ENCODE results near the gene BCAS4. TPM values are rescaled to one million over a fixed set of nuclear protein-coding genes. Genes with fewer than 3 reads are reported as not detected.

BCAS4 gene
- total RNA-seq, 6 experiments from 2014 or later = 0.31 to 1.4 (median 0.60) TPM

GRCh38 chr20:50870561-50871161, 75.8 kb downstream of the BCAS4 start:
- H3K27me3 ChIP-seq = no peaks in the 10 kb centered on the region
- no peak for TF ChIP-seq CTCF (IDR thresholded peaks at IDR 0.05)
- no peak for TF ChIP-seq POLR2A (IDR thresholded peaks at IDR 0.05)
- no peak overlapping the region for H3K27ac ChIP-seq
- ATAC-seq (no peak), DNase-seq (peak in 1 of 3 donors; percentile 34)
- no peaks in the 10 kb centered on the region for H3K36me3 ChIP-seq
- no peaks in the 10 kb centered on the region for H3K4me1 ChIP-seq
- 60% methylated on average over 1 of the region's 19 CpGs for WGBS (ENCODE audit: insufficient coverage, low coverage, low lambda C conversion rate, missing lambda C conversion rate)
- H3K4me3 ChIP-seq = no peak overlapping the region
- intact Hi-C loops (cut with DNase I) = no loop called here
- no peaks in the 10 kb centered on the region for H3K9me3 ChIP-seq

GRCh38 chr20:50872560-50873425, 77.9 kb downstream of the BCAS4 start:
- H3K36me3 ChIP-seq = no peaks in the 10 kb centered on the region
- no peak overlapping the region for H3K27ac ChIP-seq
- DNase-seq = no peak
- H3K4me3 ChIP-seq = no peak overlapping the region
- no peaks in the 10 kb centered on the region for H3K4me1 ChIP-seq
- intact Hi-C loops (cut with DNase I) = no loop called here
- 87% methylated on average over 7 of the region's 16 CpGs for WGBS (ENCODE audit: insufficient coverage, low coverage, low lambda C conversion rate, missing lambda C conversion rate)
- no peak for ATAC-seq
- TF ChIP-seq CTCF (IDR thresholded peaks at IDR 0.05) = no peak
- TF ChIP-seq POLR2A (IDR thresholded peaks at IDR 0.05) = no peak
- H3K9me3 ChIP-seq = no peaks in the 10 kb centered on the region
- H3K27me3 ChIP-seq = no peaks in the 10 kb centered on the region

- DNase-seq (no peak), ATAC-seq (no peak)
- intact Hi-C loops (cut with DNase I) = no loop called here
- Histone ChIP-seq H3K4me3 (no peak overlapping the region), H3K27me3 (no peaks in the 10 kb centered on the region), H3K4me1 (no peaks in the 10 kb centered on the region), H3K36me3 (no peaks in the 10 kb centered on the region), H3K9me3 (no peaks in the 10 kb centered on the region), H3K27ac (no peak overlapping the region)
- 75% methylated on average over 2 of the region's 10 CpGs for WGBS (ENCODE audit: insufficient coverage, low coverage, low lambda C conversion rate, missing lambda C conversion rate)
- no peak for TF ChIP-seq POLR2A (IDR thresholded peaks at IDR 0.05)
- TF ChIP-seq CTCF (IDR thresholded peaks at IDR 0.05) = no peak
These were observed 78.7 kb downstream of the BCAS4 start for GRCh38 chr20:50873585-50873984.

GRCh38 chr20:50874111-50874757, 79.4 kb downstream of the BCAS4 start:
- Histone ChIP-seq H3K27me3 (no peaks in the 10 kb centered on the region), H3K4me3 (no peak overlapping the region), H3K27ac (no peak overlapping the region), H3K36me3 (no peaks in the 10 kb centered on the region), H3K4me1 (no peaks in the 10 kb centered on the region), H3K9me3 (no peaks in the 10 kb centered on the region)
- peak in 1 of 4 donors; percentile 21 for ATAC-seq
- DNase-seq = no peak
- intact Hi-C loops (cut with DNase I) = no loop called here
- 92% methylated on average over 9 of the region's 10 CpGs for WGBS (ENCODE audit: insufficient coverage, low coverage, low lambda C conversion rate, missing lambda C conversion rate)
- TF ChIP-seq CTCF (IDR thresholded peaks at IDR 0.05) (no peak), POLR2A (IDR thresholded peaks at IDR 0.05) (no peak)

All from right lobe of liver (tissue), 6 donors.